Endothelial cell of umbilical vein (primary cell): ENCODE measurements around the gene GABRA6. TPM values are rescaled to one million over a fixed set of nuclear protein-coding genes. Genes with fewer than 3 reads are reported as not detected.

Source experiments
- BruUV-seq: library from RNA; stranded (reverse); fragments of 400-500 nt; replicated peaks from 2 replicates; lab custom pipeline; 2021; lab: Mats Ljungman, UMichigan
- CTCF ChIA-PET: fragments of 300-600, 350-600 bp; sonication (Branson Sonifier 250); formaldehyde crosslinking; loops from one replicate; lab custom pipeline; 2021; ENCODE audit warnings: antibody characterized with exemption, inconsistent platforms; lab: Charles Lee
- POLR2A ChIA-PET: fragments of 300-600, 350-600 bp; sonication (Branson Sonifier 250); formaldehyde crosslinking; loops from one replicate; lab custom pipeline; 2021; ENCODE audit warnings: antibody characterized with exemption, inconsistent platforms; lab: Charles Lee
- DNase-seq: peaks from one replicate; pipeline ENCODE4 v3.0.0-alpha.2; 2011; ENCODE audit warnings: low read depth, low spot score
- FAIRE-seq: peaks from 2 replicates; lab custom pipeline; 2011; peaks lifted over from hg19 to GRCh38; lab: Jason Lieb, UNC
- H2AFZ ChIP-seq: 2 replicates; pipeline ENCODE4 v1.6.0; 2012; ENCODE audit warnings: low read depth, low read length, control low read depth, inconsistent platforms
- H3K27ac ChIP-seq: 2 replicates; pipeline ENCODE4 v1.5.1; 2011; ENCODE audit warnings: low read depth, mild to moderate bottlenecking, control low read depth, low read length, moderate library complexity; ENCODE audit not compliant: insufficient read depth
- H3K27me3 ChIP-seq, 2 experiments: 2 replicates each; pipeline versions ENCODE4 v1.6.0 to v1.6.1; 2011; ENCODE audit warnings: low read length in 2 of 2, mixed read lengths in 1 of 2; ENCODE audit not compliant: control insufficient read depth in 2 of 2, insufficient read depth in 2 of 2
- H3K36me3 ChIP-seq, 2 experiments: 2 replicates in 1 of 2; 3 replicates in 1 of 2; pipeline ENCODE4 v1.5.1; 2011; ENCODE audit warnings: low read length in 2 of 2, mild to moderate bottlenecking in 1 of 2, moderate library complexity in 1 of 2; ENCODE audit not compliant: control insufficient read depth in 2 of 2, insufficient read depth in 2 of 2; ENCODE audit errors: extremely low read depth in 1 of 2
- H3K4me1 ChIP-seq: 3 replicates; pipeline ENCODE4 v1.5.1; 2011; ENCODE audit warnings: mild to moderate bottlenecking, low read length; ENCODE audit not compliant: control insufficient read depth, insufficient read depth; ENCODE audit errors: extremely low read depth
- H3K4me2 ChIP-seq: 2 replicates; pipeline ENCODE4 v1.6.1; 2011; ENCODE audit warnings: low read length, control low read depth, mixed read lengths; ENCODE audit not compliant: insufficient read depth
- H3K4me3 ChIP-seq, 3 experiments: fragments of 200-600 bp in 1 of 3; sonication (generic), shearing (Covaris generic) in 1 of 3; replicated peaks in 1 of 3; 2 replicates each; pipeline ENCODE4 v1.5.1; 2011 to 2016; ENCODE audit warnings: control low read depth in 3 of 3, low read length in 3 of 3, mild to moderate bottlenecking in 2 of 3, inconsistent platforms in 1 of 3, low read depth in 1 of 3, moderate library complexity in 1 of 3; ENCODE audit not compliant: insufficient read depth in 1 of 3
- H3K79me2 ChIP-seq: 2 replicates; pipeline ENCODE4 v1.6.0; 2012; ENCODE audit warnings: low read length, inconsistent platforms; ENCODE audit not compliant: control insufficient read depth, insufficient read depth
- H3K9ac ChIP-seq: replicated peaks from 2 replicates; pipeline ENCODE3; 2011; ENCODE audit warnings: low read length, control low read depth; ENCODE audit not compliant: insufficient read depth; ENCODE audit errors: extremely low read depth
- H3K9me1 ChIP-seq: replicated peaks from 3 replicates; pipeline ENCODE4 v1.6.0; 2011; ENCODE audit warnings: mild to moderate bottlenecking, low read length; ENCODE audit not compliant: control insufficient read depth, insufficient read depth; ENCODE audit errors: extremely low read depth
- H3K9me3 ChIP-seq: replicated peaks from 2 replicates; pipeline ENCODE4 v1.5.1; 2012; ENCODE audit warnings: low read length, inconsistent platforms; ENCODE audit not compliant: control insufficient read depth, insufficient read depth
- H4K20me1 ChIP-seq: replicated peaks from 2 replicates; pipeline ENCODE3; 2011; ENCODE audit warnings: mild to moderate bottlenecking, low read length; ENCODE audit not compliant: control insufficient read depth, insufficient read depth; ENCODE audit errors: extremely low read depth
- JUN ChIP-seq: IDR thresholded peaks from 2 replicates; pipeline ENCODE4 v1.6.1; 2011; ENCODE audit warnings: borderline replicate concordance, low read depth; ENCODE audit not compliant: insufficient read length, insufficient read depth
- POLR2A ChIP-seq: IDR thresholded peaks from 2 replicates; pipeline ENCODE4 v1.6.1; 2012; ENCODE audit warnings: low read depth, mild to moderate bottlenecking, control low read depth, low read length
- POLR2AphosphoS5 ChIP-seq: IDR thresholded peaks from 2 replicates; pipeline ENCODE4 v1.6.1; 2012; ENCODE audit warnings: low read depth, mild to moderate bottlenecking, control low read depth, low read length, moderate library complexity; ENCODE audit not compliant: insufficient read depth
- dilution Hi-C: fragments of 300-500 bp; cut with MboI; formaldehyde crosslinking; loops from one replicate; pipeline ENCODE4 v1.15.0; 2019; ENCODE audit warnings: low sequenced_read_pairs; ENCODE audit not compliant: extremely low pct_ligation_motif_present
- intact Hi-C: fragments of 100-400 bp; cut with micrococcal nuclease; formaldehyde crosslinking; loops from one replicate; pipeline ENCODE4 v1.10.0; 2022
- polyA plus RNA-seq, 4 experiments: library from polyadenylated mRNA; depleted of rRNA in 3 of 4; stranded (reverse) in 3 of 4; unstranded in 1 of 4; fragments of >200 nt; gene quantifications; 2 replicates each; pipeline versions ENCODE4 v1.2.1 to v1.2.3, GENCODE V29; 2011 to 2012; ENCODE audit warnings: missing spikeins in 1 of 4
- total RNA-seq: library from RNA; stranded (reverse); gene quantifications from 2 replicates; pipeline ENCODE4 v1.2.3, GENCODE V29; 2021

GABRA6 gene
- total and polyA plus RNA-seq, 2 donors (not counting 3 experiments of a cell fraction or from before 2014, with no cell fraction given), result not detected

DNA sequence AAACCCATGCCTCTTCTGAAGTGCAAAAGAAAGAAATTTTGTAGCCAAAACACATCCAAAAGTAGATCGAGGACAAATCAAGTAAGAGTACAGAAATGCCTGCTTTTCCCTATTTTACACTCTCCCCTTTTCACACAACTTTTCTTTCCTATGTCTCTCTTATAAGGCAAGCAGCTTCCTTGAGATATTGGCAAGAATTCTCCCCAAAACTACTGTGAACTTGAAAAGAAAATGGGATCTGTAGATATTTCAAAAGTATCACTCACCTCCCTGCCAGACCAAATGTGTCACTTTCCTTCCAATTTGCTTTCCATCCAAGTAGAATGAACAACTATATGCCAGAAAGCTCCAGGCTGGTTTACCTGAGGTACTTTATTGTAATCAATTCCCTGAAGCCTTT is 47.9 kb upstream of the GABRA6 start:
- no TSS peak for BruUV-seq
- no peak overlapping the region for H3K4me3 ChIP-seq
- no peak overlapping the region for H2AFZ ChIP-seq
- H3K9me1 ChIP-seq, result no peaks in the 10 kb centered on the region
- no peak for TF ChIP-seq POLR2AphosphoS5
- no peak for TF ChIP-seq JUN
- H4K20me1 ChIP-seq, result no peaks in the 10 kb centered on the region
- dilution Hi-C loops (no loop called here), intact Hi-C loops (no loop called here)
- H3K27ac ChIP-seq, result no peak overlapping the region
- ChIA-PET CTCF (no interaction called here), POLR2A (no interaction called here)
- H3K9me3 ChIP-seq, result peaks cover 2% of the 10 kb centered on the region
- H3K27me3 ChIP-seq, result no peaks in the 10 kb centered on the region
- no peak overlapping the region for H3K9ac ChIP-seq
- no peaks in the 10 kb centered on the region for H3K4me1 ChIP-seq
- DNase-seq, result no peak
- H3K36me3 ChIP-seq, result no peaks in the 10 kb centered on the region
- H3K79me2 ChIP-seq, result no peaks in the 10 kb centered on the region
- no peak overlapping the region for H3K4me2 ChIP-seq
- no peak for FAIRE-seq

DNA sequence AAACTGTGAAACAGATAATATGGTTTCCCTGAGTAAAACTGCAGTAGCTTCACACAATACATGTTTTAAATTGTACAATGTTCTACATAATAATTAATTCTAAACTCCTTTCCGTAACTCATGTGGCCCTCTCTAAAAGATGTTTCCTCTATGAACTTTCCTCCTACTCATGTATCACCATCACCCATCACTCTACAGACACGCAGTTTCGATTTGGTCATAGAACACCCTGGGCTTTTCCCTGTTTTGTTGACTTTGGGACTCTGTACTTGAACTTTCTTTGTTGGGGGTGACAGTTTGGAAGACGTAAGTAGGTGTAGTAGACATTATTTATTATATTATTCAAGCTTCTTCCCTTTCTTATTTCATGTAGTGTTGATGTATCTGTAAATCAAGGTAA is 44.1 kb upstream of the GABRA6 start:
- Histone ChIP-seq H3K4me1 (no peaks in the 10 kb centered on the region), H2AFZ (no peak overlapping the region), H3K79me2 (no peaks in the 10 kb centered on the region), H3K9me3 (peaks cover 2% of the 10 kb centered on the region), H3K36me3 (no peaks in the 10 kb centered on the region), H3K9me1 (no peaks in the 10 kb centered on the region), H3K4me2 (no peak overlapping the region), H3K9ac (no peak overlapping the region), H3K4me3 (no peak overlapping the region), H4K20me1 (no peaks in the 10 kb centered on the region), H3K27ac (no peak overlapping the region), H3K27me3 (no peaks in the 10 kb centered on the region)
- CTCF ChIA-PET, result no interaction called here
- no peak for TF ChIP-seq POLR2A
- intact Hi-C loops, result no loop called here
- no peak for FAIRE-seq
- no TSS peak for BruUV-seq
- dilution Hi-C loops, result no loop called here
- no peak for DNase-seq
- POLR2A ChIA-PET, result no interaction called here
